GM23338 (cell line): ENCODE data around the gene ADA.

Experiments
- CREB1 ChIP-seq: fragments of 250-450 bp; sonication (Bioruptor Pico); IDR thresholded peaks from 2 replicates; pipeline ENCODE4 v1.5.0; 2020; ENCODE audit warnings: low read depth, mild to moderate bottlenecking, moderate library complexity
- EZH2 ChIP-seq: fragments of 200-600 bp; sonication (generic); IDR thresholded peaks from one replicate; pipeline ENCODE4 v1.8.0; 2017; ENCODE audit warnings: antibody characterized with exemption, mild to moderate bottlenecking, low read depth; ENCODE audit not compliant: unreplicated experiment
- EZH2phosphoT487 ChIP-seq: fragments of 200-600 bp; sonication (generic); IDR thresholded peaks from one replicate; pipeline ENCODE4 v1.8.1; 2018; ENCODE audit warnings: antibody characterized with exemption; ENCODE audit not compliant: unreplicated experiment
- JUNB ChIP-seq: IDR thresholded peaks from one replicate; pipeline ENCODE4 v1.6.1; 2016; ENCODE audit warnings: antibody characterized with exemption; ENCODE audit not compliant: unreplicated experiment
- NANOG ChIP-seq: IDR thresholded peaks from 2 replicates; pipeline ENCODE4 v1.6.1; 2016; ENCODE audit warnings: antibody characterized with exemption, borderline replicate concordance
- POLR2AphosphoS5 ChIP-seq: IDR thresholded peaks from 2 replicates; pipeline ENCODE4 v1.6.1; 2016; ENCODE audit warnings: antibody characterized with exemption, low read depth
- STAT1 ChIP-seq: IDR thresholded peaks from one replicate; pipeline ENCODE4 v1.6.1; 2016; ENCODE audit warnings: antibody characterized with exemption; ENCODE audit not compliant: unreplicated experiment
- ZNF114 ChIP-seq: fragments of 250-450 bp; sonication (Bioruptor Pico); IDR thresholded peaks from 2 replicates; pipeline ENCODE4 v1.5.0; 2020; ENCODE audit warnings: mild to moderate bottlenecking, moderate library complexity
- TF ChIP-seq, protein P1 (sequence below), 2 experiments: fragments of 200-600 bp in 1 of 2; sonication (generic) in 1 of 2; conservative IDR thresholded peaks; 2 replicates each; pipeline versions ENCODE4 v1.5.1 to v1.6.1; 2016 to 2017; ENCODE audit warnings: antibody characterized with exemption in 2 of 2, low read depth in 2 of 2, mild to moderate bottlenecking in 2 of 2, moderate library complexity in 1 of 2
- TF ChIP-seq, protein P2 (sequence below): IDR thresholded peaks from 2 replicates; pipeline ENCODE4 v1.6.1; 2016; ENCODE audit warnings: antibody characterized with exemption
- TF ChIP-seq, protein P3 (sequence below): IDR thresholded peaks from one replicate; pipeline ENCODE4 v1.6.1; 2018; ENCODE audit warnings: antibody characterized with exemption; ENCODE audit not compliant: unreplicated experiment

DNA sequence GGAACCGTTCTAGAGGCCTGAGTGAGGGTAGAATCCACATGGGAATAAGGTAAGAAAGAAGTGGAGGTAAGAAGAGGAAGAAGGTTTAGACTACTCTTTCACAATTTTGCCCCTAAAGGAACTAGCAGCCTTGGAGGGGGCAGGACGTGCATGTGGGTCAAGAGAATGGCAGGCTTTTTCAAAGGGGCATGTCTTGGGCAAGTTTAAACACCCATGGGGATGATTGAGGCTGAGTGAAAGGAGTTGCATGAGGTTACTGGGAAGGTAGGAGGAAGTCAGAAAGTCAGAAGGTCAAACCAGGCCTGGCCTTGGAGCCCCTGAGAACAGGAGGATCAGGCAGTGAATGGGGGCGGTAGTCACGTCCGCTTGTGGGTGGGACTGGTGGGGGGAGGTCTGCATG lies 10.2 kb downstream of the ADA start:
- TF ChIP-seq, protein P1, sequence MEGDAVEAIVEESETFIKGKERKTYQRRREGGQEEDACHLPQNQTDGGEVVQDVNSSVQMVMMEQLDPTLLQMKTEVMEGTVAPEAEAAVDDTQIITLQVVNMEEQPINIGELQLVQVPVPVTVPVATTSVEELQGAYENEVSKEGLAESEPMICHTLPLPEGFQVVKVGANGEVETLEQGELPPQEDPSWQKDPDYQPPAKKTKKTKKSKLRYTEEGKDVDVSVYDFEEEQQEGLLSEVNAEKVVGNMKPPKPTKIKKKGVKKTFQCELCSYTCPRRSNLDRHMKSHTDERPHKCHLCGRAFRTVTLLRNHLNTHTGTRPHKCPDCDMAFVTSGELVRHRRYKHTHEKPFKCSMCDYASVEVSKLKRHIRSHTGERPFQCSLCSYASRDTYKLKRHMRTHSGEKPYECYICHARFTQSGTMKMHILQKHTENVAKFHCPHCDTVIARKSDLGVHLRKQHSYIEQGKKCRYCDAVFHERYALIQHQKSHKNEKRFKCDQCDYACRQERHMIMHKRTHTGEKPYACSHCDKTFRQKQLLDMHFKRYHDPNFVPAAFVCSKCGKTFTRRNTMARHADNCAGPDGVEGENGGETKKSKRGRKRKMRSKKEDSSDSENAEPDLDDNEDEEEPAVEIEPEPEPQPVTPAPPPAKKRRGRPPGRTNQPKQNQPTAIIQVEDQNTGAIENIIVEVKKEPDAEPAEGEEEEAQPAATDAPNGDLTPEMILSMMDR (conservative IDR thresholded peaks at IDR 0.05; ENCODE audit: low read depth in 2 of 2) = no peak
- TF ChIP-seq JUNB (no peak), POLR2AphosphoS5 (no peak), EZH2 (no peak), NANOG (no peak), EZH2phosphoT487 (no peak), STAT1 (no peak), CREB1 (CRISPR knock-in tag) (no peak), ZNF114 (no peak)
- TF ChIP-seq, protein P2, sequence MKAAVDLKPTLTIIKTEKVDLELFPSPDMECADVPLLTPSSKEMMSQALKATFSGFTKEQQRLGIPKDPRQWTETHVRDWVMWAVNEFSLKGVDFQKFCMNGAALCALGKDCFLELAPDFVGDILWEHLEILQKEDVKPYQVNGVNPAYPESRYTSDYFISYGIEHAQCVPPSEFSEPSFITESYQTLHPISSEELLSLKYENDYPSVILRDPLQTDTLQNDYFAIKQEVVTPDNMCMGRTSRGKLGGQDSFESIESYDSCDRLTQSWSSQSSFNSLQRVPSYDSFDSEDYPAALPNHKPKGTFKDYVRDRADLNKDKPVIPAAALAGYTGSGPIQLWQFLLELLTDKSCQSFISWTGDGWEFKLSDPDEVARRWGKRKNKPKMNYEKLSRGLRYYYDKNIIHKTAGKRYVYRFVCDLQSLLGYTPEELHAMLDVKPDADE = no peak
- TF ChIP-seq, protein P3, sequence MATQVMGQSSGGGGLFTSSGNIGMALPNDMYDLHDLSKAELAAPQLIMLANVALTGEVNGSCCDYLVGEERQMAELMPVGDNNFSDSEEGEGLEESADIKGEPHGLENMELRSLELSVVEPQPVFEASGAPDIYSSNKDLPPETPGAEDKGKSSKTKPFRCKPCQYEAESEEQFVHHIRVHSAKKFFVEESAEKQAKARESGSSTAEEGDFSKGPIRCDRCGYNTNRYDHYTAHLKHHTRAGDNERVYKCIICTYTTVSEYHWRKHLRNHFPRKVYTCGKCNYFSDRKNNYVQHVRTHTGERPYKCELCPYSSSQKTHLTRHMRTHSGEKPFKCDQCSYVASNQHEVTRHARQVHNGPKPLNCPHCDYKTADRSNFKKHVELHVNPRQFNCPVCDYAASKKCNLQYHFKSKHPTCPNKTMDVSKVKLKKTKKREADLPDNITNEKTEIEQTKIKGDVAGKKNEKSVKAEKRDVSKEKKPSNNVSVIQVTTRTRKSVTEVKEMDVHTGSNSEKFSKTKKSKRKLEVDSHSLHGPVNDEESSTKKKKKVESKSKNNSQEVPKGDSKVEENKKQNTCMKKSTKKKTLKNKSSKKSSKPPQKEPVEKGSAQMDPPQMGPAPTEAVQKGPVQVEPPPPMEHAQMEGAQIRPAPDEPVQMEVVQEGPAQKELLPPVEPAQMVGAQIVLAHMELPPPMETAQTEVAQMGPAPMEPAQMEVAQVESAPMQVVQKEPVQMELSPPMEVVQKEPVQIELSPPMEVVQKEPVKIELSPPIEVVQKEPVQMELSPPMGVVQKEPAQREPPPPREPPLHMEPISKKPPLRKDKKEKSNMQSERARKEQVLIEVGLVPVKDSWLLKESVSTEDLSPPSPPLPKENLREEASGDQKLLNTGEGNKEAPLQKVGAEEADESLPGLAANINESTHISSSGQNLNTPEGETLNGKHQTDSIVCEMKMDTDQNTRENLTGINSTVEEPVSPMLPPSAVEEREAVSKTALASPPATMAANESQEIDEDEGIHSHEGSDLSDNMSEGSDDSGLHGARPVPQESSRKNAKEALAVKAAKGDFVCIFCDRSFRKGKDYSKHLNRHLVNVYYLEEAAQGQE = no peak
